Stimulated activated naive CD8-positive, alpha-beta T cell treated with anti-CD3 and anti-CD28 coated beads, Interleukin-15, Interleukin-2, amounts not matched to agents 100 ng/mL and 50 ng/mL, for 24 hours (primary cell): ENCODE results near the gene BRD3OS.
"Not testable (repeated sequence)": the region's sequence is repeated elsewhere in the genome, so short reads cannot be mapped to it uniquely, and the experiment has no call there.

Experiments used
- H3K27ac Mint-ChIP-seq: one replicate; pipeline ENCODE4 v1.8.0; 2021; ENCODE audit warnings: mild to moderate bottlenecking, mixed read lengths
- H3K27me3 Mint-ChIP-seq: one replicate; pipeline ENCODE4 v1.8.0; 2021; ENCODE audit warnings: mixed read lengths
- H3K36me3 Mint-ChIP-seq: one replicate; pipeline ENCODE4 v1.8.0; 2021; ENCODE audit warnings: low read depth, mixed read lengths
- H3K4me1 Mint-ChIP-seq: one replicate; pipeline ENCODE4 v1.8.0; 2021; ENCODE audit warnings: low read depth, mixed read lengths
- H3K4me3 Mint-ChIP-seq: one replicate; pipeline ENCODE4 v1.8.0; 2021; ENCODE audit warnings: mild to moderate bottlenecking, mixed read lengths
- H3K9me3 Mint-ChIP-seq: one replicate; pipeline ENCODE4 v1.8.0; 2021; ENCODE audit warnings: mixed read lengths

Gene BRD3OS

DNA sequence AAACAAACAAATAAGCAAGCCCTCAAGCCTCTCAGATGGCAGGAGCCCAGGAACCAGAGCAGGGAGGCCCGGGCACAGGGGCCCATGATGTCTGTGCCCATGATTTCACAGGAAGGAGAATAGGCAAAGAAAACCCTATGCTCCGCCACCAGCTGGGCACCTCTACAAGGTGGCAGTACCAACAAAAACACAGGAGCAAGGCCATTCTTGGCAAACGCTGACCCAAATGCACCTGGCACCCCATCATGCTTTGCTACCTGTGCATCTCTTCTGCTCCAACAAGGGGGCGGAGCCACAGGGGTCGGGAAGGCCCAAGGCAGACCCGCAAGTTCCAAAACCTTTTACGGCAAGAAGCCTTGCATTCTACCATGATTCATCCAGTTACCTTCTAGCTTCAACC lies 39.4 kb downstream of the BRD3OS start:
- Mint-ChIP-seq H3K36me3 (no peaks in the 10 kb centered on the region), H3K4me3 (no peak overlapping the region), H3K27me3 (peaks cover 3% of the 10 kb centered on the region), H3K9me3 (no peaks in the 10 kb centered on the region), H3K27ac (no peak overlapping the region), H3K4me1 (peaks cover 60% of the 10 kb centered on the region)

DNA sequence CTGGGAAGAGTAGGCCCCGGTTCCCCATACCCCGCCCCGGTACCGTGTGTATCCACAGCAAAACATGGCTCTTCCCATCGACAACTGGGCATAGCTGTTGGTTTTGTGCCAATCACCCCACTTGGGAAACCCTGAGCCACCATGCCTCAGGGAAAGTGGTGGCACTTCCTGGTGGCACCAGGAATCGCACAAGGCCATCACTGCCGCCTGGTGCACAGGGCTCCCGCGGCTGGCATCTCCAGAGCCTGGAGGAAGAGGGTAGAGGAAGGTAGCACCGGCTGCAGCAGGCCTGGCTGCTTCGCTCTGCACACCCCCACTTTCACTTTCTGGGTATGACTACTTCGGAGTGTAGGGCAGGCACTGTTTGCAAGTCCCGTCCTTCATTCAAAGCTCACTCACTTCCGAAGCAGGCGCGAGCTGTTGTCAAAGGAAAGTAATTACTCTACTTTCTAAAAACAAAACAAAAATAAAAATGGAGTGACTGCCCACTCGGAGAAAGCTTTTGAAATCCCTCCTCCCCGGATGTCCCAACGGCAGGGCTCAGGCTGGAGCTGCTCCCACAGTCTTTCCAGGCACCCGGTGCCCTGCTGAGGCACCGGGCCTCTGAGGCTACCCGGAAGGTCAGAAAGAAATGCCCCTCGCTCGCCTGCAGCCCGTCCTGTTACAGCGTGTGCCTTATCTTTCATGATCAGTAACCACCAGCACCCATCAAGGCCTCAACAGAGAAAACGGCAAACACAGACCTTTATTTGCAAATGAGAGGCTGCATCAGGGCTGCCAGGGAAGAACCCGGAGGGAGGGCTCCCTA lies 40.5 kb downstream of the BRD3OS start:
- peaks cover 11% of the 10 kb centered on the region for H3K27me3 Mint-ChIP-seq
- H3K9me3 Mint-ChIP-seq, result no peaks in the 10 kb centered on the region
- H3K4me1 Mint-ChIP-seq, result peaks cover 50% of the 10 kb centered on the region
- peak overlapping the region; percentile 89 for H3K4me3 Mint-ChIP-seq
- H3K36me3 Mint-ChIP-seq, result no peaks in the 10 kb centered on the region
- H3K27ac Mint-ChIP-seq, result peak overlapping the region; percentile 92

DNA sequence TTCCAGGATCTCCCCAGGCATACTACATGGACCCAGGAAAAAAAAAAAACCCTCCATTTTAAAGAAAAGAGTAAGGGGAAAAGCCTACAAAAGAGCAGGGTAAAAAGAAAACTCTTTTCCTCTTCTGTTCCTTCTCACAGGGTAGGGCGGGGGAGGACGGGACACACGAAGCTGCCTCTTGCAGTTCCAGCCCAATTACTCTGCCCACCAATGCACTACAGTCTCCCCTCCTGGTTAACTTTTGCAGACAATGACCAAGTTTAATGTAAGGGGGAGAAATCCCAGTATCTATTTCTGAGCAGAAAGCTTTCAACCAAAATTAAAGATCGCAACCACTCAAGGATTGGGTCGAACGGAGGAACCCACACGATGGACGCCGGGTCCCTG lies 41.2 kb downstream of the BRD3OS start:
- peaks cover 13% of the 10 kb centered on the region for H3K27me3 Mint-ChIP-seq
- peaks cover 45% of the 10 kb centered on the region for H3K4me1 Mint-ChIP-seq
- H3K36me3 Mint-ChIP-seq, result no peaks in the 10 kb centered on the region
- H3K27ac Mint-ChIP-seq, result peak overlapping the region; percentile 92
- no peaks in the 10 kb centered on the region for H3K9me3 Mint-ChIP-seq
- peak overlapping the region; percentile 89 for H3K4me3 Mint-ChIP-seq

GRCh38 chr9:134066913-134067851 lies 41.9 kb downstream of the BRD3OS start:
- H3K4me1 Mint-ChIP-seq, result peaks cover 44% of the 10 kb centered on the region
- peak overlapping the region; percentile 82 for H3K27ac Mint-ChIP-seq
- no peaks in the 10 kb centered on the region for H3K36me3 Mint-ChIP-seq
- peaks cover 13% of the 10 kb centered on the region for H3K27me3 Mint-ChIP-seq
- peak overlapping the region; percentile 89 for H3K4me3 Mint-ChIP-seq
- H3K9me3 Mint-ChIP-seq, result no peaks in the 10 kb centered on the region

GRCh38 chr9:134067904-134068743 lies 42.8 kb downstream of the BRD3OS start, which contains the start of gene BRD3:
Gene BRD3, minus strand, starts transcription at chr9:134068026. Its CDS starts 14,549 bp downstream, at chr9:134053477.
- Mint-ChIP-seq H3K27ac (peak within 1 kb of the TSS; percentile 82), H3K4me1 (peaks cover 37% of the 10 kb centered on the region), H3K4me3 (peak within 1 kb of the TSS; percentile 89), H3K36me3 (no peaks in the 10 kb centered on the region), H3K27me3 (peaks cover 13% of the 10 kb centered on the region), H3K9me3 (no peaks in the 10 kb centered on the region)

GRCh38 chr9:134068744-134069479 lies 43.6 kb downstream of the BRD3OS start:
- peak overlapping the region; percentile 81 for H3K4me3 Mint-ChIP-seq
- H3K36me3 Mint-ChIP-seq, result no peaks in the 10 kb centered on the region
- H3K27me3 Mint-ChIP-seq, result peaks cover 19% of the 10 kb centered on the region
- H3K4me1 Mint-ChIP-seq, result peaks cover 32% of the 10 kb centered on the region
- peak overlapping the region; percentile 75 for H3K27ac Mint-ChIP-seq
- no peaks in the 10 kb centered on the region for H3K9me3 Mint-ChIP-seq

- Mint-ChIP-seq H3K4me1 (peaks cover 28% of the 10 kb centered on the region), H3K36me3 (no peaks in the 10 kb centered on the region), H3K9me3 (no peaks in the 10 kb centered on the region), H3K27ac (no peak overlapping the region), H3K4me3 (peak overlapping the region; percentile 81), H3K27me3 (peaks cover 25% of the 10 kb centered on the region)
Observed at GRCh38 chr9:134069480-134070399, 44.5 kb downstream of the BRD3OS start.

DNA sequence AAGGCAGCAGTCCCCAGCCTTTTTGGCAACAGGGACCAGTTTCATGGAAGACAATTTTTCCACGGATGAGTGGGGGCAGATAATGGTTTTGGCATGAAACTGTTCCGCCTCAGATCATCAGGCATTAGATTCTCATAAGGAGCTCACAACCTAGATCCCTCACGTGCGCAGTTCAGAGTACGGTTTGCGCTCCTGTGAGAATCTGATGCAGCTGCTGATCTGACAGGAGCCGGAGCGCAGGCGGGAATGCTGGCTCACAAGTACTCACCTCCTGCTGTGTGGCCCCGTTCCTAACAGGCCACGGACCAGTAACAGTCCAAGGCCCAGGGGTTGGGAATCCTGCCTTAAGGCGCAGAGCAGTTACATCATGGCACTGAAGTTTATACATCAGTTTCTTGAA lies 45.9 kb downstream of the BRD3OS start:
- Mint-ChIP-seq H3K9me3 (no peaks in the 10 kb centered on the region), H3K4me1 (peaks cover 14% of the 10 kb centered on the region), H3K27me3 (peaks cover 26% of the 10 kb centered on the region), H3K36me3 (no peaks in the 10 kb centered on the region), H3K27ac (no peak overlapping the region), H3K4me3 (no peak overlapping the region)

GRCh38 chr9:134072683-134073082 lies 47.4 kb downstream of the BRD3OS start:
- not testable (repeated sequence) for H3K4me3 Mint-ChIP-seq, H3K4me1 Mint-ChIP-seq, H3K27ac Mint-ChIP-seq, H3K9me3 Mint-ChIP-seq, H3K36me3 Mint-ChIP-seq
- H3K27me3 Mint-ChIP-seq, result peaks cover 29% of the 10 kb centered on the region

- H3K4me3 Mint-ChIP-seq, result no peak overlapping the region
Observed at GRCh38 chr9:134073500-134073899, 48.2 kb downstream of the BRD3OS start.

DNA sequence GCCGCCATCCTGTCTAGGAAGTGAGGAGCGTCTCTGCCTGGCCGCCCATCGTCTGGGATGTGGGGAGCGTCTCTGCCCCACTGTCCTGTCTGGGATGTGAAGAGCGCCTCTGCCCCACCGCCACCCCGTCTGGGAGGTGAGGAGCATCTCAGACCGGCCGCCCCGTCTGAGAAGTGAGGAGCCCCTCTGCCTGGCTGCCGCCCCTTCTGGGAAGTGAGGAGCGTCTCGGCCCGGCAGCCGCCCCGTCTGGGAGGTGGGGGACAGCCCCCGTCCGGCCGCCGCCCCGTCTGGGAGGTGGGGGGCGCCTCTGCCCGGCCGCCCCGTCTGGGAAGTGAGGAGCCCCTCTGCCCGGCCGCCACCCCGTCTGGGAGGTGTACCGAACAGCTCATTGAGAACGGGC lies 50.4 kb downstream of the BRD3OS start:
- peaks cover 11% of the 10 kb centered on the region for H3K9me3 Mint-ChIP-seq
- H3K27ac Mint-ChIP-seq, H3K4me1 Mint-ChIP-seq, H3K4me3 Mint-ChIP-seq, H3K36me3 Mint-ChIP-seq: not testable (repeated sequence)
- H3K27me3 Mint-ChIP-seq, result peaks cover 25% of the 10 kb centered on the region

More at GRCh38 chr9:134073500-134073899, 48.2 kb downstream of the BRD3OS start:
- H3K9me3 Mint-ChIP-seq, result peaks cover 4% of the 10 kb centered on the region
- H3K27me3 Mint-ChIP-seq, result peaks cover 29% of the 10 kb centered on the region
- H3K4me1 Mint-ChIP-seq, result peaks cover 9% of the 10 kb centered on the region
- H3K27ac Mint-ChIP-seq, result no peak overlapping the region
- H3K36me3 Mint-ChIP-seq, result no peaks in the 10 kb centered on the region

- H3K4me1 Mint-ChIP-seq, result no peaks in the 10 kb centered on the region
- H3K4me3 Mint-ChIP-seq, result no peak overlapping the region
- H3K9me3 Mint-ChIP-seq, result peaks cover 11% of the 10 kb centered on the region
- H3K27ac Mint-ChIP-seq, result no peak overlapping the region
- no peaks in the 10 kb centered on the region for H3K36me3 Mint-ChIP-seq
- H3K27me3 Mint-ChIP-seq, result peaks cover 31% of the 10 kb centered on the region
Observed at GRCh38 chr9:134076644-134077043, 51.4 kb downstream of the BRD3OS start.
